HG02571 (cell line): ENCODE measurements around the gene HOXC12.

Experiments used
- ATAC-seq: cut with Tn5 transposase; IDR thresholded peaks from one replicate; pipeline ENCODE4 v1.9.1; 2021; ENCODE audit warnings: mild to moderate bottlenecking, moderate library complexity; ENCODE audit not compliant: unreplicated experiment

The HOXC12 gene

GRCh38 chr12:53971129-53971528 lies 16.4 kb downstream of the HOXC12 start:
- ATAC-seq = no peak

GRCh38 chr12:53971686-53972085 lies 17.0 kb downstream of the HOXC12 start:
- ATAC-seq = no peak

GRCh38 chr12:53972152-53972702 lies 17.5 kb downstream of the HOXC12 start:
- ATAC-seq = no peak

- ATAC-seq = no peak
These were observed 18.1 kb downstream of the HOXC12 start, which contains the start of gene HOXC11 for GRCh38 chr12:53972722-53973235. Gene HOXC11, plus strand, starts transcription at chr12:53973126. Its CDS starts 116 bp downstream, at chr12:53973242.

GRCh38 chr12:53973236-53974042 lies 18.7 kb downstream of the HOXC12 start:
- no peak for ATAC-seq

GRCh38 chr12:53974084-53975063 lies 19.7 kb downstream of the HOXC12 start, which contains the start of gene HOTAIR:
Gene HOTAIR, minus strand, starts transcription at chr12:53974954.
- no peak for ATAC-seq

- no peak for ATAC-seq
These were observed 20.4 kb downstream of the HOXC12 start for GRCh38 chr12:53975064-53975471.

- no peak for ATAC-seq
These were observed 20.9 kb downstream of the HOXC12 start for GRCh38 chr12:53975479-53976152.

- no peak for ATAC-seq
These were observed 21.6 kb downstream of the HOXC12 start for GRCh38 chr12:53976172-53976822.

- ATAC-seq = no peak
These were observed 22.3 kb downstream of the HOXC12 start for GRCh38 chr12:53976823-53977595.

GRCh38 chr12:53977596-53978445 lies 23.1 kb downstream of the HOXC12 start:
- ATAC-seq = no peak

- ATAC-seq = no peak
These were observed 24.0 kb downstream of the HOXC12 start for GRCh38 chr12:53978477-53979356.

GRCh38 chr12:53980104-53980801 lies 25.6 kb downstream of the HOXC12 start:
- ATAC-seq = no peak

GRCh38 chr12:53980802-53981496 lies 26.2 kb downstream of the HOXC12 start:
- ATAC-seq = no peak

- ATAC-seq = no peak
These were observed 27.2 kb downstream of the HOXC12 start for GRCh38 chr12:53981634-53982565.
